CD4-positive, alpha-beta T cell treated with Interleukin-2 at 100 ng/mL for 4 hours (primary cell): ENCODE data around the gene NME8.

Experiments
- DNase-seq: peaks from one replicate; pipeline ENCODE4 v3.0.0-alpha.2; 2020; ENCODE audit warnings: low spot score

Gene NME8

GRCh38 chr7:37933018-37933566, 84.7 kb downstream of the NME8 start:
- DNase-seq, result no peak

DNA sequence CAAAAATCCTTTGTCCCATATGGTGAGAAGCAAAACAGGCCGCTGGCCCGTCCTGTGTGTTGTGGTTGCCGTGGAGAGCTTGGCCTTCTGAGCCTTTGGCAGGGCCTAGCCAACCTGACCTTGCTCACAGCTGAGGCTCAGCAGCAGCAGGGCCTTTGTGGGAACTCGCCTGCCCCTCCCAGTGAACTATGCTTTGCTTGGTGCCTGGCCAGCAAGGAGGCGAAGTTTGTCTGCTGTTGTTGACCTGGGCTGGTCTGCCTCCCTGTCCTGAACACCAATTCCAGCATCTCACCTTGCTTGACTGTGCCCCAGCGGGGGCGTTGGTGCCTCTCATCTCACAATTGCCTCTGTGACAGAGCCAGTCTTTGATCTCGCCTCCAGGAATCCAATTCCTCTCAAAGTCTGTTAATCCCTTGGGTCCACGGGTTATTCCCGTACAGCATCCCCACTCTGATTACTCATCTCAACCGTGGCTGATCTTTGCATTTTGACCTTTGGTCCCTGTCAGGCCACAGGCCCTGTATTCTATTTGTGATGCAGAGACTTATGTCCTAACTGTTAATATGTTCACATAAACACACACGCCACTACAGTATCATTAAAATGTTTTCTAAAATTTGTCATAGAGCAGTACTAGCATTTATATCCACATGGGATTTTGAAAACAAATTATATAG, 94.7 kb downstream of the NME8 start:
- DNase-seq, result no peak

- DNase-seq, result no peak
These were observed 95.7 kb downstream of the NME8 start for GRCh38 chr7:37943905-37944736.

GRCh38 chr7:37944737-37945054, 96.3 kb downstream of the NME8 start:
- no peak for DNase-seq

DNA sequence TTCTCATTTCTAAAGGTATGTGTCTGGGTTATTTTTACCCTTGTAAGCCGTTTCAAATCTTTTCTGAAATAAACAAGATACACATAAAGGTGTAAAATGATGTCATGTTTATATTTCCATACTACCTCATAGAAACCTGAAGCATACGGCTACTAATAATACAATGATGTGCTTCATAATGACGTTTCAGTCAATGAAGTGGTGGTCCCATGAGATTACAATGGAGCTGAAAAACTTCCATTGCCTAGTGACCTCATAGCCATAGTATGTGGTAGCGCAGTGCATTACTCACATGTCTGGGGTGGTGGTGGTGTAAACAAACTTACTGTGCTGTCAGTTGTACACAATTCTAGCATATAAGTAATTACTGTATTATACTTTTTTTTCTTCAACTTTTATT, 96.9 kb downstream of the NME8 start:
- DNase-seq, result no peak

- DNase-seq, result no peak
These were observed 98.9 kb downstream of the NME8 start for GRCh38 chr7:37947138-37947940.

GRCh38 chr7:37947941-37948210, 99.5 kb downstream of the NME8 start:
- no peak for DNase-seq
